KMS-11 (cell line): ENCODE results near the gene COL23A1.

Experiments
- H2AFZ ChIP-seq: fragments of 200-600 bp; sonication (generic); 2 replicates; pipeline ENCODE4 v1.6.1; 2016; ENCODE audit warnings: antibody characterized with exemption, mixed run types, low read depth
- H3K27ac ChIP-seq: fragments of 200-600 bp; sonication (generic); 2 replicates; pipeline ENCODE4 v1.6.1; 2016; ENCODE audit warnings: mild to moderate bottlenecking, mixed run types
- H3K27me3 ChIP-seq: fragments of 200-600 bp; sonication (generic); 2 replicates; pipeline ENCODE4 v1.6.1; 2017; ENCODE audit warnings: mild to moderate bottlenecking, low read depth, mixed run types, moderate library complexity; ENCODE audit not compliant: insufficient read depth
- H3K36me3 ChIP-seq: fragments of 200-600 bp; sonication (generic); 2 replicates; pipeline ENCODE4 v1.6.1; 2017; ENCODE audit warnings: mild to moderate bottlenecking, mixed run types; ENCODE audit not compliant: insufficient read depth
- H3K4me1 ChIP-seq: fragments of 200-600 bp; sonication (generic); 2 replicates; pipeline ENCODE4 v1.6.1; 2016; ENCODE audit warnings: mild to moderate bottlenecking, low read depth, mixed run types; ENCODE audit not compliant: poor library complexity, severe bottlenecking
- H3K4me2 ChIP-seq: fragments of 200-600 bp; sonication (generic); 2 replicates; pipeline ENCODE4 v1.7.0; 2016; ENCODE audit warnings: mild to moderate bottlenecking, mixed run types
- H3K4me3 ChIP-seq: fragments of 200-600 bp; sonication (generic); IDR thresholded peaks from 2 replicates; pipeline ENCODE4 v1.6.1; 2017; ENCODE audit warnings: low read depth, low read length, mixed read lengths; ENCODE audit not compliant: insufficient read depth
- H3K79me2 ChIP-seq: fragments of 200-600 bp; sonication (generic); 2 replicates; pipeline ENCODE4 v1.6.1; 2016; ENCODE audit warnings: low read depth, mixed run types; ENCODE audit not compliant: insufficient read depth
- H3K9ac ChIP-seq: fragments of 200-600 bp; sonication (generic); 2 replicates; pipeline ENCODE4 v1.6.1; 2016; ENCODE audit warnings: mild to moderate bottlenecking, mixed run types
- H4K20me1 ChIP-seq: fragments of 200-600 bp; sonication (generic); 2 replicates; pipeline ENCODE4 v1.6.1; 2016; ENCODE audit warnings: mild to moderate bottlenecking, mixed run types; ENCODE audit not compliant: insufficient read depth
- TF ChIP-seq, protein P1 (sequence below): fragments of 200-600 bp; sonication (generic); conservative IDR thresholded peaks from 2 replicates; pipeline ENCODE4 v1.6.1; 2017; ENCODE audit warnings: low read depth, mild to moderate bottlenecking, antibody characterized with exemption, low read length, moderate library complexity, mixed read lengths

COL23A1 gene

DNA sequence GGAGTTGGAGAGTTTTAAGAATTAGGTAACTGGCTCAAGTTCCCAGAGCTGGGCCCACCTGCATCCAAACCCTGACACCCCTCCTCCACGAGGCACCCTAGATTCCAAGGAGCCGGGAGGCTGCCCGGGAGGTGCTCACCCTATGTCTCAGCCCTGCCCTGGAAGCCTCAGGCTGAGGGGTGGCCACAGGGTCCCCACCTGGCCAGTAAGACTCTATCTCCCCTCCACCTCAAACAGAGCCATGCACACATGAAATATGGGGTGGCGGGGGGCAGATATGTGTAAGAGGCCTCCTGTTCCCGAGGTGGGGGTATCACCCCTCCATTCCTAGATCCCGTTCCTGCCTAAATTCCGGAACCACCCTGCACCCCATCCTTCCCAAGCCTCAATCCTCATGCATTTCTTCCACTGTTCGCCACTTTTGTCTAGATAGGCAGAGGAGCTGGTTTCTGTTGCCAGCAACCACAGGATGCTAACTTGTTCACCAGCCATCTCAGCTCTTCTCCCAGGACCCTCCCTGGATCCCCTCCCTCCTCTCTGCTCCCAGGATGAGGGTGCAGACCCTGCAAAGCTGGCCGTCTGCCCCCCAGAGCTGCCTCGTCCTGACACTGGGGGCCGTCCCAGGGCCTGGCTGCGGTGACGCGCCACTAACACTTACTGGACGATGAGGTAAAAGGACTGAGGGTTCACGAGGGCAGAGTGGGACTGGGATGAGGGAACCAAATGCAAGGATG is 44.1 kb downstream of the COL23A1 start:
- TF ChIP-seq, protein P1, sequence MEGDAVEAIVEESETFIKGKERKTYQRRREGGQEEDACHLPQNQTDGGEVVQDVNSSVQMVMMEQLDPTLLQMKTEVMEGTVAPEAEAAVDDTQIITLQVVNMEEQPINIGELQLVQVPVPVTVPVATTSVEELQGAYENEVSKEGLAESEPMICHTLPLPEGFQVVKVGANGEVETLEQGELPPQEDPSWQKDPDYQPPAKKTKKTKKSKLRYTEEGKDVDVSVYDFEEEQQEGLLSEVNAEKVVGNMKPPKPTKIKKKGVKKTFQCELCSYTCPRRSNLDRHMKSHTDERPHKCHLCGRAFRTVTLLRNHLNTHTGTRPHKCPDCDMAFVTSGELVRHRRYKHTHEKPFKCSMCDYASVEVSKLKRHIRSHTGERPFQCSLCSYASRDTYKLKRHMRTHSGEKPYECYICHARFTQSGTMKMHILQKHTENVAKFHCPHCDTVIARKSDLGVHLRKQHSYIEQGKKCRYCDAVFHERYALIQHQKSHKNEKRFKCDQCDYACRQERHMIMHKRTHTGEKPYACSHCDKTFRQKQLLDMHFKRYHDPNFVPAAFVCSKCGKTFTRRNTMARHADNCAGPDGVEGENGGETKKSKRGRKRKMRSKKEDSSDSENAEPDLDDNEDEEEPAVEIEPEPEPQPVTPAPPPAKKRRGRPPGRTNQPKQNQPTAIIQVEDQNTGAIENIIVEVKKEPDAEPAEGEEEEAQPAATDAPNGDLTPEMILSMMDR = no peak
- no peak overlapping the region for H3K4me3 ChIP-seq
- H2AFZ ChIP-seq = no peak overlapping the region
- no peaks in the 10 kb centered on the region for H3K36me3 ChIP-seq
- no peaks in the 10 kb centered on the region for H3K79me2 ChIP-seq
- no peaks in the 10 kb centered on the region for H4K20me1 ChIP-seq
- no peaks in the 10 kb centered on the region for H3K4me1 ChIP-seq
- no peak overlapping the region for H3K4me2 ChIP-seq
- H3K27ac ChIP-seq = no peak overlapping the region
- H3K9ac ChIP-seq = no peak overlapping the region
- peaks cover 4% of the 10 kb centered on the region; the same call in 1 of the 2 replicates for H3K27me3 ChIP-seq

DNA sequence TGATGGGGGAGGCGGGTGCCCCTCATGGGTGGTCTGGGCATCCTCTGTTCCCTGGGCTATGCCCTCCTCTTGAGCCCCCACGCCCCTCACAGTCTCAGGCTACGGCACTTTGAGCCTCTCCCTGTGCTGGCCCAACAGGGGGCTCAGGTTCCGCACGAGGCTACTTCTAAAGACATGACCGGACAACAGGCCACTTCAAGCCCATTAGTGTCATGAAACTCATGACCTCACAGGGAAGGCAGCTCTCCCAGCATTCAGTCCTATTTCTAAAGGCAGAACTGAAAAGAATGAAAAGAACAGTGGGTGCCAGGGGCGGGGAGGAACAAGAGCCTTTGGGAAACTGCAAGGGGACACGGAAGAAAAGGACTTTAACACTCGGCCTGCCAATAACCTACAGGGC is 45.0 kb downstream of the COL23A1 start:
- H3K4me3 ChIP-seq = no peak overlapping the region
- H4K20me1 ChIP-seq = no peaks in the 10 kb centered on the region
- no peak overlapping the region for H3K9ac ChIP-seq
- no peak overlapping the region for H2AFZ ChIP-seq
- H3K4me2 ChIP-seq = no peak overlapping the region
- H3K4me1 ChIP-seq = no peaks in the 10 kb centered on the region
- no peak overlapping the region for H3K27ac ChIP-seq
- TF ChIP-seq, protein P1 = no peak
- H3K27me3 ChIP-seq = peaks cover 4% of the 10 kb centered on the region; the same call in 1 of the 2 replicates
- H3K36me3 ChIP-seq = no peaks in the 10 kb centered on the region
- no peaks in the 10 kb centered on the region for H3K79me2 ChIP-seq

DNA sequence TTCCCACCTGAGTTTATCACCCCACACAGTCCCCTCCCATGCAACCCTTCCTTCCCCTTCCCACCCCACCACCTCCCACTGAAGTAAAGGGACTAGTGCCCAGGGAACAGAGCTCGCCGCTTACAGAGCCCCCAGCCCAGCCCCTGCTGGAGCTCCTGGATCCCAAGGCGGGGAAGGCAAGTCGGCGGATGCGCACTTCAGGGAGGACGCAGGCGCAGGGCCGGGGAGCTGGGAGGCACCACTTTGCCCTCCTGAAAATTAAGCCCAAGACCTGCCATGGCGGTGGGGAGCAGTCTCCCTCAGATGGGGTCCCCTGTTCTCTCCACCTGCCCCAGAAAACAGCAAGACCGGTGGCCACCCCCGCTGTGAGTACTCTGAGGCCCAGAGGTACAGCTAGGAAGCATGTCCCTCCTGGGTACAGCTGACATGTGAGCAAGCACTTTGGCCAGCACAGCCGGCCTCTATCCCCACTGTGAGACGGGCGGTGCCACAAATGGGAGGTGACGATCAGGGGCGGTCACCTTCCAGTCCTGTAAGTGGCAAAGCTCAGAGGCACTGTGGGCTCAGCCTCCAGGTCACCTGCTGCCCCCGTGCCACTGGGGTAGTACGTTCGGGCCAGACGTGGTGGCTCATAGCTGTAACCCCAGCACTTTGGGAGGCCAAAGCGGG is 45.9 kb downstream of the COL23A1 start:
- no peak overlapping the region for H2AFZ ChIP-seq
- H3K4me1 ChIP-seq = no peaks in the 10 kb centered on the region
- no peak overlapping the region for H3K9ac ChIP-seq
- no peaks in the 10 kb centered on the region for H3K79me2 ChIP-seq
- H3K27ac ChIP-seq = no peak overlapping the region
- no peaks in the 10 kb centered on the region for H3K36me3 ChIP-seq
- H3K4me2 ChIP-seq = no peak overlapping the region
- no peak overlapping the region for H3K4me3 ChIP-seq
- H4K20me1 ChIP-seq = no peaks in the 10 kb centered on the region
- TF ChIP-seq, protein P1 = no peak
- H3K27me3 ChIP-seq = peaks cover 4% of the 10 kb centered on the region; the same call in 1 of the 2 replicates

DNA sequence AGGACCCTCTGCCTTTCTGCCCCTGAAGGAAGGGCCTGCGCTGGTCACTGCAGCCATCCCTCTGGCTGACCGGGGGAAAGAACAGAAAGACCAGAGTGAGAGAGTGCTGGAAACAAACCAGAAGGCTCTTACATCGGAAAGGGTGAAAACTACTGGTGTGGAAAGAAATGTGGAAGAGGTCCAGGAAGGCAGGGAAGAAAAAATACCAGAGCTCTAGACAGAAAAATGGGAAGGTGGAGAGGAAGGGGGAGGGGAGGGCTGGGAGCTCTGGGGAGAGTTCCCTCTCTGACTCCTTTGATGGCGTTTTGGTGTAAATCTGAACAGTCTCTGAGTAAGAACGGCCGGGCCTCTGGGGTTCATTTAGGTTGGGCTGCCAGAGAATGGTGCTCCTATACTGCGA is 47.7 kb downstream of the COL23A1 start:
- no peaks in the 10 kb centered on the region for H4K20me1 ChIP-seq
- H3K4me1 ChIP-seq = no peaks in the 10 kb centered on the region
- H3K4me3 ChIP-seq = no peak overlapping the region
- no peaks in the 10 kb centered on the region for H3K36me3 ChIP-seq
- peaks cover 4% of the 10 kb centered on the region; the same call in 1 of the 2 replicates for H3K27me3 ChIP-seq
- H2AFZ ChIP-seq = no peak overlapping the region
- no peak overlapping the region for H3K9ac ChIP-seq
- H3K79me2 ChIP-seq = no peaks in the 10 kb centered on the region
- no peak overlapping the region for H3K4me2 ChIP-seq
- H3K27ac ChIP-seq = no peak overlapping the region
- TF ChIP-seq, protein P1 = no peak
